Umbilical cord (tissue), 2 donors: ENCODE data around the gene UBE2E2. TPM values are rescaled to one million over a fixed set of nuclear protein-coding genes. Genes with fewer than 3 reads are reported as not detected.

Source experiments
- DNase-seq: peaks from one replicate; pipeline ENCODE4 v3.0.0-alpha.2; 2015; ENCODE audit warnings: low spot score
- total RNA-seq: library from RNA; depleted of rRNA; stranded (reverse); fragments of >200 nt; gene quantifications from one replicate; pipeline ENCODE4 v1.2.3, GENCODE V29; 2014; ENCODE audit warnings: low replicate concordance; ENCODE audit not compliant: insufficient read depth

UBE2E2 gene
- total RNA-seq, 1 donor from 2014 or later, result 109 TPM

DNA sequence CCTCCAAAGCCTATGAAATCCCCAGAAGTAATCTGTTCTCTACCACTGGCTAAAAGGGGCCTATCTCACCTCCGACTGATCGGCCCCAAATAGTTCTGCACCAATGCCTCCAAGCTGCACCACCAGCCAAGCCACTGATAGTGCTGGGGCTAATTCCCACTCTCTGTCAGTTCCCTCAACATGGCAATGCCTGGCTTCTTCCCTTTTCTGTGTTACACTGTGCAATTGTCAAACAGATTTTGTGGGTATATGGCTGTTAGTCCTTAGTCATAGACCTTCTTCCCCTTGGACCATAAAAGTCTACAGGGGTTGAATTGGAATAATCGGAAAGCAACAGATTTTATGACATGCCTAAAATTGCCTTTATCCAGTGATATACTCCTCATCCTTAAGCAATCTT lies 9.3 kb upstream of the UBE2E2 start:
- no peak for DNase-seq

DNA sequence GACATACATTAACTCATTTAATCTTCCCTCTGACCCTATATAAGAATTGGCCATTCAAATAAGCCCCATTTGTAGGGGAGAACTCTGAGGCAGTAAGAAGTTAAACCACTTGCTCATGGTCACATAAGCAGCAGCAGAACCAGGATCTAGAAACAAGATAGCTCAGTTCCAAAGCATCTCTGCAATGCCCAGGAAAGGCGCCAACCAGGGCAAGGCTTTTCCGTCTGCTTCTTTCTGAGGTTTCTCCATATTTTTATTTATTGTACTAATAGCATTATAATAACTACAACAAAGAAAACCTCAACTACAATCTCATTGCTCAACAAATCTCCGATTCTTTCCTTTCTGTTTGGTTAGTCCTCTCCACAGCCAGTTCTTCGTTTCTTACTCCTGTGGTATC lies 4.3 kb upstream of the UBE2E2 start:
- peak; percentile 47 for DNase-seq

DNA sequence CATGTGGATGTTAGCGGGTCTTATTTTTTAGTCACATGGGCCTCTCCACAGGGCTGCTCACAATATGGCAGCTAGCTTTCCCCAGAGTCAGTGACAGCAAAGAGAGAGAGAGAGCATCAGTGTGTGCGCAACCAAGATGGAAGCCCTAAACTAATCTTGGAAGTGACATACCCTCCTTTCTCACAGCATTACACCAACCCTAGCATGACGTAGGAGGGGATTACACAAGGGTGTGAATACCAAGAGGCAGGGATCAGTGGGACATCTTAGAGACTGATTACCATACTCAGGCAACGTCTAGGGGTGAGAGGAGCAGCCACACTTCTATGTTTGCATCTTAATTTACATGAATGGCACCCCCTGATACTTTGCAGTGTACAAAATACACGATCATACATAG lies 3.5 kb upstream of the UBE2E2 start:
- no peak for DNase-seq

DNA sequence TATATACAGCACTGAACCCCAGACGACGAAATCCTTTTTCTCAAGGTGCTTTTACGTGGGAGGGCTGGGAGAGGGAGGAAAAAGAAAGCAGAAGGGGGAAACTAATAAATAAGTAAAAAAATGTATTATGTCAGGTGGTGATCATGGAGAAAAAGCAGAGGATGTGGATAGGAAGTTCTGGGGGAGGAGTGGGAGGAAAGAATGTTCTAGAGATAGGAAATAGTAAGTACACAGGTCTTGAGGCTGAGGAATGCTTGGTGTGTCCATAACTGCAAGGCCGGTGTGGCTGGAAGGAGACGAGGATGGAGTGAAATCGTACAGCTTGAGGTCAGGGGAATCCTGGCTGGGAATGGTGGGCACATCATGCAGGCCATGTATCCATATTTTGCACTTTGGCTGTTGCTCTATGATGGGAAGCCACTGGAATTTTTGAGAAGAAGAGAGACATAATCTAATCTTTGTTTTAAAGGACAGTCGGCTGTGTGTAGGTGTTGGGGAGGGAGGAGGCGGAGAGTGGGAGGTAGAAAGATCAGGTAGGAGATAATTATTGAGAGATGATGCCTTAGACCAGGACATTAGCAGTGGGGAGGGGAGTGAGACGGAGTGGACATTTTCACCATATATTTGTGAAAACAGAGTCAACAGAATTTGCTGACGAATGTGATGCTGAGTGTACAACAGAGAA lies 1.8 kb upstream of the UBE2E2 start:
- DNase-seq, result no peak

DNA sequence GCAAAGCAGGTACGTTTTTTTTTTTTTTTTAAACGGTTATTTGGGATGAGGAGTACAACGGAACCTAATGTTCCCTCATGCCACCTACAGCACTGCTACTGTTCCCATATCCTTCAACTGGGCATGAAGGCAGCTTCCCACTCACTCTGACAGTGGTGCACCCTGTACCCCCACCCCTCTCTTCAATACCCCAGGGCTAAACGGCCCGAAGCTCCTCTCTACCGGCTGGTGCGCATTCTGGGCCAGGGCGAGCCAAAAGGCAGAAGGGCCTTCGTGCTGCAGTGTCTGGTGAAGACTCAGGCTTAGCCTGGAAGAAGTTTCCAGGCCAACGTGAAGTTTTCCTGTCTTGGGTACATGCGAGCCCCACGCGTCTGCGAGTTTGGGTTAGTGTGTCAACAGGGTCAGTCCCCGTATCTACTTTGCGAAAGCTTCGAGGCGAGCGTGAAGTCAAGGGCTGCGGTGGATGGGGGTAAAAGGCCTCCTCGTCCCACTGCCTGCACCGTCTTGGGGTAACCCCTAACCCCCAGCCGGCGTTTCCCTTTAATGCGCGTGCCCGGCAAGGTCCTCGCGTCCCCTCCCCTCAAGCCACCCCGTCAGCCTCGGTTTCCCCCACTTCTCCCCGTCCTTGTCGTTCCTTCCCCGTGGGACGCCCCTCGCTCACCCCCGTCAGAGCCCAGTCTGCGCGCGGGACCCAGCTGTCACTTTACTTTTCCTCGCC lies 765 bp upstream of the UBE2E2 start:
- DNase-seq, result peak; percentile 65

DNA sequence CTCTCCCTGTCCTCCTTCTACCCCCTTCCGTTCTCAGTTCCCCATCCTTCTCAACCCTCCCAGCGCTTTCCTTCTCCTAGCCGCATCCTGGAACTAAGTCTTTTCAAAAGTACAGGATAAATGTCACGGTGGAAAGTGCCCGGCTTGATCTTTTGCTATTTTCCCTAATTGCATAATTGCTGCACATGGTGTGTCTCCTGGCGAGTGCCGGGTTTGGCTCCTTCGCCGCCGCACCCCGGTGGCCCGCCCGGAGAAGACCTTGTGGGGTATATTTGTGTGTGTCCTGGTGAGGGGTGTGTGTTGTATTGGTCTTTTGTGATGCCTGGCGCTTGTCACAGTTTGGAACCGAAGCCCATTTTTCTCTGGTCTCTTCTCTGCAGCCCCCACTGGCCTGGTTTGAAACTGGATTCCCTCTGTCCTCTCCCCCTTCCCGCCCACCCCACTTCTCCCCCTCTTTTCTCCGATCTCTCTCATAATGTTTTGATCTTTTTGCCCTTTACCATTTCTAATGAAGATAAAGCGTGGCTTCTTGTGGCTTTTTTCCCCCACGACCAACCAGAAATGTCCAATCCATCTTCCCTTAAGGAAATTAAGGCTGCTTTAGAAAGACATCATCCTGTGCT lies 692 bp downstream of the UBE2E2 start:
- peak; percentile 26 for DNase-seq

DNA sequence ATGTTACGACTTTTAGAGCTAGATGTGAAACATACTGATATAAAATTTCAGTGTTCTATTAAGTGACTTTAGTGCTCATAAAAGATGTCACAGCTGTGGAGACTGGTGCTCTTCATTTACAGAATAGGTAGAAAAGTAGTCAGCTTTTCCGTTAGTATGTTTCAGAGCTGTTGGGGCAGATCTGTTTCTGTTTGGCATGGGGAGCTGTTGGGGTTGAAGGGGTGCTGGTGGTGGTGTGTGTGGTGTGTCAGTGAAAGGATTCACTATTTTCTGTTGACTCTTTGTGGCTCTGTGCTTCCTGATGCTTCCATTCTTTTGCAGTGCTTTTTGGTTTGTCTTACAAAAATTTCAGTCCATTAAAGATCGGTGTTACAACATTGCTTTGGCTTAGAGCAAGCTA lies 3.2 kb downstream of the UBE2E2 start:
- DNase-seq, result no peak

DNA sequence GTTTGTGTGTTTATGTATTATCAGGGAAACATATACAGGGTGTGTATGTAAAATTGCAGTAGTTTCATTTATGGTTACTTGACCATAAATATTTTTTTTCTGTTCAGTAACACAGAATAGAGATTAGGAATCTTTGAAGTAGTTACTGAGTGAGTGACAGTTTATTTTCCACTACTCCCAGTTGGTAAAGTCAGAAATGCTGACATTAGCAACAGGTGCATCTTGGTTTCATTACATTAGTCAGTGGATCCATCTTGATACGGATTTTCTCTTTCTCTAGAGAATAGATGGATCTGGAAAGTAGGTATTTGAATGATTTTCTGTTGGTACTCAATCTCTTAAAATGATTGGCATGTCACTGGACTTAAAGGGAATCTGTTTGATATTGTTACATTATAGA lies 6.0 kb downstream of the UBE2E2 start:
- DNase-seq, result no peak

DNA sequence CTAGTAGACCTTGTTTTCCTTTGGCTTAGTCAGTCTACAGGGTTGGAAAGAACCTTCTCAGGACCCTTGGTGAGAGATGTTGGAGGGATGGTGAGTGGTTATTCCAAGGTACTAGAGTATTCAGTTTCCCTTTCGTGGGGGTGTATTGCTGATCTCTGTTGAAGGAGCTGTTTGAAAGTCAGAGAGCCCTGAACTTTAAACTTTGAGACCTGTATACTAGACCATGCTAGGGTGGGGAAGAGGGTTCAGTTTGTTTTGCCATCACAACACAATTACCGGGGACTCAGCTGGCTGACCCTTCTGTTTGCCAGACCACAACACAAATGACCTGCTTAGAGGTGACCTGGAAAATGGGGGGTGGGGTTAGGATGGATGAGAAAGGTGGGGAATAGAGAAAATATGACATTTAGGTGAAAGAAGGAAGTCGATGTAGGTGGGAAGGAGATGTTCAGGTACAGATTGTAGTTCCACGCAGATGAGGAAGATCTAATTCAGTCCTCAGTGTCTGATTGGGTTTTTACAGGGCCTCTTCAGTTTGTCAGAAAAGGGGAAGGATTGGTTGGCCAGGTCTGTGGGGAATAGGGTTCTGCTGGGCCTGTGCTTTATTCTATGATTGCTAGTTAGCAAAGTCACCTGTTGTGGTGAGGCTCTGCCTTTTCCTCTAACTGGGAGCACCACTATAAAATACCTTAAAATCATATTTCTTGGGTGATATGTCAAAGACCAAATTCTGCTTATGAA lies 6.8 kb downstream of the UBE2E2 start:
- DNase-seq, result no peak

DNA sequence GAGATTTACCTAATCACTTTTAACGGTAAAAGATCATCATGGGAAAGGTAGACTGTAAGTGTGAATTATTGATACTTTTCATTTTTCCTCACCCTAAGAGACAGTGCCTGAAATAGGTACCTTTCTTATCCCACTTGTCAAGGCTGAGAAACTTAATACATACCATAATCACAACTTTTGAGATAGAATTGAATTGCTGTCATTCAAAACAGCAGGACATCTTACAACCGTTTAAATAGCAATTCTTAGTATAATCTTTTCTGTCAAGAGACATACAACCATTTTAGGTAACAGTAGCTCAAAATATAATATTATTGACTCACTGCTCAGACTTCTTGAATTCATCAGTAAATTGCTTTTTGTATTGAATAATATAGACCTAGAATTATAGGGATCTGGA lies 10.7 kb downstream of the UBE2E2 start:
- no peak for DNase-seq

DNA sequence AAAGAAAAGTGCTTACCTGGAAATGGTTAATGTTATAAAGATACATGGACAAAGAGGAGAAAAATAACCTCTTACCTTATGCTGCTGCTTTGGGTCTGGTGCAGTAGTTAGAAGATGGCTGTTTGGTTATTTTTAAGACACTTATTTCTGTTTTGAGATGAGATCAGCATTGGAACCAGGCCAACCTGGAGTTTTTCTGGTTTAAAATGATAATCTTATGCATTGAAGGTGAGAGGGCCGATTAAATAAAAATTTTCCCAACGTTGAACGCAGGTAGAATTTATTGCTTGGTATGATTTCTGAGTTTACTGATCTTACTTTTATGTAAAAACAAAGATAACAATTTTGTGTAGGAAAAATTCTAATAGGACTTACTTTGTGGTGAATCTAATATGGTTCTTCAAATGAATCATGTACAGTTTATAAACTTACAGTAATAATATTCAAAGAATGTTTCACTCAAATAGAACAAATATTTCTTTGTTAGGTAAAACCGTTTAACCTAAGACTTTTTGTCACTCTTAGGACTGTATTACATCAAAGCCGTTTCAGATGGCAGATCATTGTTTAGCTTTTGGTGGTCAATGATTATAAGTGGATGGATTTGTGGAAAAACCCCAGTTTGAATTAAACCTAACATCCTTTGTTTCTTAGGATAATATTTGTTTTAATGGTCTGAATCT lies 14.9 kb downstream of the UBE2E2 start:
- DNase-seq, result no peak

DNA sequence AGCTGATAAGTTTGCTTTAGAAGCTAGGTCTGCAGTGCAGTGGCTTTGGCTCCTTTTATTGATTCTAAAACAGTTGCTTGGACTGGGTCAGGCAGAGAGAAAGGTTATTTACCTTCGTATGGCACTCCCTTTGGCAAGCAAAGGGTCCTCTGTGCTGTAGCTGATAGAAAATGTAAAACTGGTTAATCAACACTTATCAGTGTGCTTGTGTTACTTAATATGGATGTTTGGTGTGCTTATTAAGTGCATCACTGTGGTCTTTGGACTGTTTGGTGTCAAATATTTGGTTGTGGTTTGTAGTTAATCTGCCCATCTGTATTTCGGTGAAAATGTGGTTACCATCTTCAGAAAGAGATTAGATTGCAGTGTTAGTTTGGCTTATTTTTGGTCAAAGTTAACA lies 16.0 kb downstream of the UBE2E2 start:
- no peak for DNase-seq

DNA sequence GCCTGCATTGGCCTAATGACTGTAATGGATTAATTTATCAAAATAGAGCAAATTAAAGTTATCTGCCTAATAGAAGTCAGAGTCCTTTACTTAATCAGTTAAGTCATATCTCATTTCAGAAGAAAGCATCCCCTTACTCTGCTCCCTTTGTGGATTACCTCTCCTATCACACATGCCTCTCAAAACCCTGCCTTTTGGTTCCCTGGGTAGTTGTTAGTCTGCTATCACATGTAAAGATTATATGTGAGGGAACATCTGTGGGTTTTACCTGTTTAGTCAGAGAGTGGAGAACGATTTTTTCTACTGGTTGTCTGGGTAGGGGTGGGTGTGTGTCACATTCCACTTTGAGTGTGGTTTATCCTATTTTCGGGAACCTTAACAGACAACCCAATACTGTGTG lies 16.4 kb downstream of the UBE2E2 start:
- no peak for DNase-seq

DNA sequence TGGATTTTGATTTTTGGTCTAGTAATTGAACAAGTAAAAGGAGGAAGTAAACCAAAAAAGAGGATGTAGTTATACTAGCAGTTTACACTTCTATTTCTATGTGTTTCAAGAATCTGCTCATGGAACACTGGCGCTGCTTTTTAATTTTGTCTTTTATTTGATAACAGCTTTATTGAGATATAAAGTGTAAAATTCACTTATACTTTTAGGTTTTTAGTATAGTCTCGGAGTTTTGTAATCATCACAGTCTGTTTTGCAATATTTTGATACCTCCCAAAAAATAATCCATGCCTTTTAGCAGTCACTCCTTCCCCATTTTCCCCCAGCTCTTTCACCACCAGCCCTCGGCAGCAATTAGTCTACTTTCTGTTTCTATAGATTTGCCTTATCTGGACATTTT lies 18.0 kb downstream of the UBE2E2 start:
- no peak for DNase-seq

DNA sequence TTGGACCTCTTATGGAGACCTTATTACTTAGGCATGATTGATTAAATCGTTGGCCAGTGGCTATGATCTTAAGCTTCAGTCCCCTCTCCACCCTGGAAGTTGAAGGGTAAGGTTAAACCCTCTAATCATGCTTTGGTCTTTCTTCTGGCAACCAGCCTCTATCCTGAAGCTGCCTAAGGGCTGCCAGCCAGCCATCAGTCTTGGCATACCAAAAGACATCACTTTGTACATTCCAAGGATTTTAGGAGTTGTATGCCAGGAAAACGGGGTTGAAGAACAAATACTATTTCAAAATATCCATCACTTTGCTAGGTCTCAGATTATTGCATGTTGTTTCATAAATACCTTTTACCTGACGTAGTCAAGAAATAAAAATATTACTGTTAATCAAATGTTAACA lies 28.9 kb downstream of the UBE2E2 start:
- DNase-seq, result no peak

DNA sequence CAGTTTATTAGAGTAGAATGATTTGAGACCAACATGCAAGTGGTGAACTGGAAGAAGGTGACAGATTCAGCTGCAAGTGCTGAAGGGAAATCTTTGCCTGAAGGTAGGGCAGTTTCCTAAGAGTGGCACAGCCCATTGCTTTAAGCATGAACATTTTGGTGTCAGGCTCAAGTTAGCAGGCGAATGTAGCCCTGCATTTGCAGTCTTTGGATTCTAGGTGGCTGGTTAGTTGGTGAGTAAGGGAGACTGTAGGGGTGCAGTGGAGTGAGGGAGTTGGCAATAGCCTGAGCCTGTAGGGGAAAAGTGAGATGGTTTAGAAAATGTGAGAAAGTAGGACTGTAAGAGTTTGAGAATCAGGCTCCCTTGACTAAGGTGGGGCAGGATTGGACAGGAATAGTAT lies 29.7 kb downstream of the UBE2E2 start:
- DNase-seq, result no peak

DNA sequence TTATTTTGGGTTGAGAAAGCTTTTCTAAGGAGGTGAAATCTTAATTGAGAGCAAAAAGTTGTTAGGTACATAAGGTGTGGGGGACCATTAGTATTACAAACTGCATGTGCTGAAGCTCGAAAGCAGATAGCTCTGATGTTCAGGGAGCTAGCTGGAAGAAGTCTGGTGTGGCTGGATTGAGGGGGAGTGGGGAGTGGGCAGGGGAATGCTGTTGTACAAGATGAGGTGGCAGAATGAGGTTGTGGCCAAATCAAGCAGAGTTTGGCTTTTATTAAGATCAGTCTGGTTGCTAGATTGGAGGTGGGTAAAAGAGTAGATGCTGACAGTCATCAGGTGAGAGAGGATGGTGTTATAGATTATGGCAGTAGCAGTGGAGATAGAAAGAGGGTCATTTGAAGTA lies 32.1 kb downstream of the UBE2E2 start:
- DNase-seq, result no peak

DNA sequence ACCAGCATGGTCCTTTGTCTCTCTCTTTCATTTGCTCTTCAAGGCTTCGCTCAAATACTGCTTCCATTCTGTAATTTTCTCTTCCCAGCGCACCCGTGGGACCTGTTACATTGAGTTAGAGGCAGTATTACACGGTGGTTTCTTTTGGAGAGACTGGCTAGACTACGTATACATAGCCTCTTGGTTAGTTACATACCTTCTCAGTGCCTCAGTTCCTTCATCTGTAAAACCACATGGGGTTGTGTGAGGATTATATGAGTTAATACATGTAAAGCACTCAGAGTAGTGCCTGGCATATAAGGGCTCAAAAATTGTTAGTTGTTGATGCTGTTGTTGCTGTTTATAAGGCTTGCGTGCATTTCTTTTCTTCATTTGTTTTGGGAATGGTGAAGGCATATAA lies 33.8 kb downstream of the UBE2E2 start:
- no peak for DNase-seq

DNA sequence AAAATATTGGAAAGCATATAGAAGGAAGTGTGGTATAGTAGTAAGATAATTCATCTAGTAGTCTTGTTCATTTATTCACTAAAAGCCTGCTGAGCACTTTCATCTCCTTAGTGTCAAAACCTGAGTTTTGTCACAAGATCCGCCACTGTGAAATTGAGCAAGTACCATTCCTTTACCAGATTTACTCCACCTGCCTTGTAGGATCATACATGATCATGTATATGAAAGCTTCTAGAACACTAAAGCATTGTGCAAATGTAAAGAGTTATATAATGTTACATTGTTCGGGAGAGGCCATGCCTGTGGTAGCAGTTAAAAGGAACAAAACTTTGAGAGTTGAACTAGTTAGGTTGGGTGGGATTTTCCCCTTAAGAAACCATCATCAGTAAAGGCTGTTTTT lies 35.0 kb downstream of the UBE2E2 start:
- DNase-seq, result no peak

DNA sequence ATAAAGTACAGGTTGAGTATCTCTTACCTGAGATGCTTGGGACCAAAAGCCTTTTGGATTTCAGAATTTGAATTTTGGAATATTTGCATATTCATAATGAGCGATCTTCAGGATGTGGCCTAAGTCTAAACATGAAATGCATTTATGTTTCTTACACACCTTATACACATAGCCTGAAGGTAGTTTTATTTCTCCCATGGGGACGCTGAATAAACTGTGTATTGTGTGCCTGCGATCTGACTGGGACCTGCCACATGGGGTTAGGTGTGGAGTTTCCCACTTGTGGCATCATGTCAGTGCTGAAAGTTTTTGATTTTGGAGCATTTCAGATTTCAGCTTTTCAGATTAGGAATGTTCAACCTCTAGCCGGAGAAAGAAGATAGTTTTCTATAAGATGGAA lies 35.5 kb downstream of the UBE2E2 start:
- DNase-seq, result no peak

DNA sequence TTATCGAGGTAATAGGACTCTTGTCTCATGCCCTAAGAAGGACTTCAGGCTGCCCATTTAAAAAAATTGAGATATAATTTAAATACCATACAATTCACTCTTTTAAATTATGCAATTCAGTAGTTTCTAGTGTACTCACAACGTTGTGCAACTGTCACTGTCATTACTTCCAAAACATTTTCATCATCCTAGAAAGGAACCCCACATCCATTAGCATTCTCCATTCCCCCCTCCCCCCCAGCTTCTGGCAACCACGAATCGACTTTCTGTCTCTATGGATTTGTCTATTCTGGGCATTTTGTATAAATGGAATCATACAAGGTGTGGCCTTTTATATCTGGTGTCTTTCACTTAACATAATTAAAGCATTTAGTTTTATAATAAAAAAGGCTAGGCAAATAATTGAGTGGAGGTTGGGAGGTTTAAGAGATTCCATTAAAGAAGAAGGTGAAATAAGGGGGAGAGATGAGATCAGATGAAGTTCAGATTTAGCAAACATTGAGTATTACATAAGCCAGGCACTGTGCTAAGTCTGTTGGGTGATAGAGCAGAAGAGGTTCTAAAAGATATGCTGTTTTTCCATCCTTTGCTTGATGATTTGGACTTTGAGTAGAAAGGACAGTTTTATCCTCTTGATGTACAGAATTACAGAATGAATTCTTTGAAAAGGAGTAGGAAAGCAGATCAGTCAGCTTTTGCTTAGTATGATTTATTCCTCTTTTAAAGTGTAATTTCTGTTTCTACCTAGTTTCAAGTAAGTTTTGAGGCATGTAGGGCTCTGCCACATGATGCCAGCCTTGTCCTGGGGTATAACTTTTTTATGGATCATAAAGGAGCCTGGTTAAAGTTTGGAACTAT lies 36.3 kb downstream of the UBE2E2 start:
- peak; percentile 11 for DNase-seq
